ENCODE measurements around the gene CCDC91.
"Not testable (repeated sequence)": the region's sequence is repeated elsewhere in the genome, so short reads cannot be mapped to it uniquely, and the experiment has no call there.

The CCDC91 gene

DNA sequence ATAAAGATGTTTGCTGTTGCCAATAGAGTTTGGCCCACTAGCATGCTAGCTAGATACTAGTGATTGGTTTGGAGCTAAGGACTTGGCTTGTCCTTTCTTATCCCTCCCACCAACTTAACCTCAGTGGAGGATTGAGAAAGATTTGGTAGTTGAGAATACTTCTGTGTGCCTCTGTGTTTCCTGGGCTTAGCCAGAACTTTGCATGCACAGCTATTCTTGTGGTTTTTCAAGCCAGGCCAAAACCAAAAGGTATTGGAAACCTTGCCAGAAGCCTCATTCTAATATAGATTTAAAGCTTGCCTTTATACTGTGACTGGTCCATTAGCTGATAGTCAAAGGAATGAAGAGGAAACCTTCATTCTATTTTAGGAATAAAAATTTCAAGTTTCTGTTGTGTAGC is 188.5 kb downstream of the CCDC91 start:
- DNase-seq = no peak

DNA sequence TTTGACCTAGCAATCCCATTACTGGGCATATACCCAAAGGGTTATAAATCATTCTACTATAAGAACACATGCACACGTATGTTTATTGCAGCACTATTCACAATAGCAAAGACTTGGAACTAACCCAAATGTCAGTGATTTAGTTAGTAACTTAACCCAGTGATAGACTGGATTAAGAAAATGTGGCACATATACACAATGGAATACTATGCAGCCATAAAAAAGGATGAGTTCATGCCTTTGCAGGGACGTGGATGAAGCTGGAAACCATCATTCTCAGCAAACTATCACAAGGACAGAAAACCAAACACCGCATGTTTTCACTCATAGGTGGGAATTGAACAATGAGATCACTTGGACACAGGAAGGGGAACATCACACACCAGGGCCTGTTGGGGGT is 189.5 kb downstream of the CCDC91 start:
- DNase-seq = not testable (repeated sequence)

DNA sequence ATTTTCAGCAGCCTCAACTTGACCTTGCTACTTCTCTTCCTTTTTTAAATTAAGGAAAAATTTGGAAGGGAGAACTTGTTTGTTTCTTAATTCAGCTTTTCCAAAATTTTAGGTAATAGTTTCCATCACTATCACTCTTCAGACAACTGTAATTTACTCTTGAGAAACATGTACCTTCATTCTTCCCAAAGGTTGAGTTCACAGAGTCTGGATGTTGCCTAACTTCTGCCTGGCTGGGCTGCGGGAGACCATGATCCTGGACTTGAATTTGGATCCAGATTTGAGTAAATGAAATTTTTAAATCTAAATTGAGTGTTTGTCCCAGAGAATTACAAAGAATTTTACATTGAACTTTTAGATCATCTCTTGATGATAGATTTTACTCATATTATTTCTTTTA is 193.1 kb downstream of the CCDC91 start:
- DNase-seq = no peak

DNA sequence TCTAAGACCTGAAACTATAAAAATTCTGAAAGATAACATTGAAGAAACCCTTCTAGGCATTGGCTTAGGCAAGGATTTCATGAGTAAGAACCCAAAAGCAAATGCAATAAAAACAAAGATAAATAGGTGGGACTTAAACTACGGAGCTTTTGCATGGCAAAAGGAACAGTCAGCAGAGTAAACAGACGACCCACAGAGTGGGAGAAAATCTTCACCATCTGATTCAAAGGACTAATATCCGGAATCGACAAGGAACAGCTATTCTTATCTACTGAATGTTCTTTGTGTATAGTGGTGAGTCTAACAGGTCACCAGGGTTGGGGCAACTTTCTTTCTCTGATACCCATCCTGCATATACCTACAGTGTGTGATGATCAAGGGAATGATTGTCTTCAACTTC is 198.6 kb downstream of the CCDC91 start:
- no peak for DNase-seq

DNA sequence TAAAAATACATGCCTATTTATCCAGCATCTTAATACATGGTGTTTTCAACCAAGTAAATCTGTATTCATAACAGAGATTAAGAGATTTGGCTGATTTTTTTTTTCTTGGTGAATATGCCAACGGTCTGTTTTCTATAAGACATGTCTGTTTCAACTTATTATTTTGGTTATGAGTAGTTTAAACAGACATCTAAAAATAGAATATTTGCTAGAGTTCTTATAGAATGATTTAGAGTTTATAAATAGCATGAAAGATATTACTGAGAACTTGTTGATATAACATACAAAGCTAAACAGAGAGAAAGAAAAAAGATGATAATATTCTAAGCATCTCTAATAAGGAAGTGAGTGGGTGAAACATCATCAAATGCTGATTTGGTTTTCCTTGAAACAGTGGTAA is 199.9 kb downstream of the CCDC91 start:
- DNase-seq = no peak

DNA sequence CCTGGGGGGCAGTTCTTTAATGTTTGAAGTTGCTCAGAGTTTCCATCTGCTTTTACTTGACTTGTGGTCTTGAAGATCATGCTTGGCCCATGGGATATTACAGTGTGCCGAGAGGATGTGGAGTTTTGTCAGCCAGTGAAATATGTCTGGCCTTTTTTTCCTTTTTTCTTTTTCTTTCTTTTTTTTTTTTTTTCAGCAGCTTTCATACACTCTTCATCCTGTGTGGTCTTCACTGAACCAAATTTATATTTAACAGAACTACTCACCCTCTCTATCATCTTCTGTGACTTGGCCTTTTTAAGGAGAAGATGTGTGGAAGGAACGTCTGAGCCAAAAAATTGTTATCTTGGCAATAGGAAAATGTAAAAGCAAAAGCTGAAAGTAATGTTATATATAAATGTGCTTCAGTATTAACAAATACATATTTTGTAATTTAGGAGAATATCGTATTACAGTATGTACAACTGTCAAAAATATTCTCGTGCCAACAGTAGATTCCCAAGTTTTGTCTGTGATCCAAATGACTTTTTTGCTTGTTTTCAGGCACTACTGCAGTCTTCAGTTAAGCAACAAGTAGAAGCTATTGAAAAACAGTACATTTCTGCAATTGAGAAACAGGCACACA is 200.6 kb downstream of the CCDC91 start:
- DNase-seq = no peak

DNA sequence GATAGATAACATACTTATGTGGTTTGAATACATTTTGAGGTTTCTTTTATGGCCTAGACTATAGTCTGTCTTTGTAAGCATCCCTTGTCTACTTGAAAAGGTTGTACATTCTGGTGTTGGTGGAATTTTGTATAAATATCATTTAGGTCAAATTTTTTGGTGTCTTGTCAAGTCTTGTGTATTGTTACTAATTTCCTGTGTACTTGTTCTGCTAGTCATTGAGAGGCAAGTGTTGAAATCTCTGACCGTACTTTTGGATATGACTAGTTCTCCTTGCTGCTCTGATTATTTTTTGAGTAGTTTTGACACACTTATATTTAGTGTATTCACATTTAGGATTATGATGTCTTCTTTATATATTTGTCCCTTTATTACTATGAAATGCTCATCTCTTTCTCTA is 219.6 kb downstream of the CCDC91 start:
- no peak for DNase-seq

DNA sequence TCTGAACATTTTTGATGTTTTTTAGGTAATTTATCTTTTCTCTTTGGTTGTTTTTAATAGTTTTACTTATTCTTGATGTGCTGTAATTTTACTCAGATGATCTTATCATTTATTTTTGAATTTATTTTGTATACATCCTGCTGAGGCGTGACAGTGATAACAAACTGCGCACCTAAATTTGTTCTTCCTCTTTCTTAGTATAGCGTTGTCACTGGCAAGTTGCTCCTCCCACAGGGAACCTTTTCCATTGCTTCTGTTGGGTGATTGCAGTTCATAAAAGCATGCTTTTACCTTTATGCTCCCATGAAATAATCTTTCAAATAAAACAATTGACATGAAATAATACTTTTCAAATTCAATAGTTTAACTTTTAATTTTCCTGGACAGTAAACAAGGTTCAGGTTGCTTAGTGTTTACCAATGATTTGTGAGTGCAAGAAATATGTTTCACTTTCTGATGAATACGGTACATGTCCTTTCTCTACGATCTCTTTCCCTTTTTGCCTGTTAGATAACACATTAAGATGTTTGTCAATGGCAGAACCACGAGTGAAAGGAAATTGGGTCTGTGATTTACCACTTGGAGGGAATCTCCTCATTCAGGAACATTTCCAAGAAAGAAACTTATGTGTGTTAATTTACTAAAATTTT is 223.3 kb downstream of the CCDC91 start:
- no peak for DNase-seq

- no peak for DNase-seq
Observed at GRCh38 chr12:28415755-28416154, 225.5 kb downstream of the CCDC91 start.

GRCh38 chr12:28421374-28421773 is 231.1 kb downstream of the CCDC91 start:
- no peak for DNase-seq

DNA sequence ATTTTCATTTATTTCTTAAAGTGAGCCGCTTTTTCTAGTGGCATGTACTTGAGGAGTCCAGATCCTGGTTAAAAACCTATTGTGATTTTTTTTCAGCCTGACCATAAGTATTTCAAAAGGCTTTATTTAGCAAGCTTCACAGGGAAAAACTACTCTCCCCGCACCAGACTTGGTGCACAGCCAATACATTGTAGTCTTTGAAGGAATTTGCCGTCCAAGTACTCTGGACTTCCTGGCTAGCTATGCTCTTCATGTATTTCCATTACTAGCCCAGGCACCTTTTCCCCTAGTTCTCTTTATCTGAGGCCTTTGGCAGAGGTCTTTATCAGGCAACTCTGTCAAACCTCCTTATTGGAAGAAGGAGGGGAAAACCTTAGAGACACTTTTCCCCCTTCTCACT is 234.7 kb downstream of the CCDC91 start:
- DNase-seq = no peak

DNA sequence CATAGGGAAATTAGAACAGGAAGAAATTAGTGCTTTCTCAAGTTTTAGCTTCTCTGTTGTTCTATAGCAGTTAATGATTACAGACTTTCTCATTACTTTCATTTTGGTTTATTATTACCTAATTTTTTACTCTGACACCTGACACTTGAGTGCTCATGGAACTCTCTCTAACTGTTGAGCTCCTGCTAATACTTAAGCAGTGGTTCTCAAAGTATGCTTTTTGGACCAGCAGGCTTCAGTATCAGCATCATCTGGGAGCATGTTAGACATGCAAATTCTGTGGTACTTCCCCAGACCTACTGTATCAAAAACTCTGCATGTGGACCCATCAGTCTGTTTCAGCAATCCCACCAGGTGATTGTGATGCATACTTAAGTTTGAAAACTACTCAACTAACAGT is 235.3 kb downstream of the CCDC91 start:
- no peak for DNase-seq

DNA sequence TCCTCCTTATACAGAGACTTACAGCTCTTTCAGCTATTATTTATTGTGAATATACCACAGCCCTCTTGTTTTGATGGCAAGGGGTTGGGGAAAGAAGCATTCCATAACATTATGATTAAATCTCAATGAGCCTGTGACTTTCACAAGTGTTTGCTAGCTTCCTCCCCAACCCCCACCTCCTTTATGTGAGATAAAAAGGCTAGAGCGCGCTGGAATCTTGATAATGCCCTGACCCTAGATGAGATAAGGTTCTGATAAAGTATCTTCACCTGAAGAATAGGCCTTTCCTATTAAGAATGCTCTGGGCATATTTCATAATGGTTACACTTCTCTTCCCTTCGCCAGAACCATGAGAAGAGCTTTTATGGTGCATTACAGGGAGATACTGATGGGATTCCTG is 236.8 kb downstream of the CCDC91 start:
- DNase-seq = no peak

GRCh38 chr12:28440081-28440608 is 249.9 kb downstream of the CCDC91 start:
- no peak for DNase-seq

GRCh38 chr12:28442101-28442500 is 251.8 kb downstream of the CCDC91 start:
- no peak for DNase-seq

GRCh38 chr12:28443337-28443736 is 253.1 kb downstream of the CCDC91 start:
- no peak for DNase-seq

- no peak for DNase-seq
Observed at GRCh38 chr12:28446031-28446430, 255.8 kb downstream of the CCDC91 start.

DNA sequence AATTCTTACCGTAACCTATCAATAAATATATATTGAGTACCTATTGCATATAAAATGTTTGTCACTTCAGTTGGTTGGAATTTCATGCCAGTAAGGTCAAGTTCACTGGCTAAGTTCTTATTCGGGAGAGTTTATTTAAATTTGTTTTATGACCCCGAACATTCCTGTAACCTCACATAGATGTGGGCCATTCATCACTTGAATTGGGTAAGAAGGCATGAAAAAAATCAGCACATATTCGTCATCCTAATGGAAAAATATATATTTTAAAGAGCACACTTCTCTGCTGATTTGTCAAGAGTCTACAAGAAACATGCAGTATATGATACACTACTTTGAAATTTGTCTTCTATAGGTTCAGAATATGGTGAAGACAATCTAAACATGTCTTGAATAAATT is 263.4 kb downstream of the CCDC91 start:
- DNase-seq = no peak

GRCh38 chr12:28456934-28457710 is 266.9 kb downstream of the CCDC91 start:
- no peak for DNase-seq

DNA sequence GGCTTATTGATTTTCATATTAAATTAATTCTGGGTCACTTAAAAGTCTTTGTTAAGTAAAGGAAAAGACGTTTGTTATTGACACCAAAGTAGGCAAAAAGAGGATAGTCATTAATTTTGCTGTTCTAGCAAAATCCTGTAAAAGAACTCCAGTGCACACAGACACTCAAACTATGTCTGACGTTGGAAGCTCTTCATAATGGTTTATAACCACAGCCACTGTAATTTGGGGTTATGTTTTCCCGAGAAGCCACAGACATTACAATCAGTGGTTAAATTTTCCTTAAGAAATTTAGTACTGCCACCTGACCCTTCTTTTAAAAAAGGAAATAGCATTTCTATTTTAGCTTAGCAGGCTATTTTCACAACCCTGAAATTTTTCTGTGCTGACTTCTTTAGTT is 267.5 kb downstream of the CCDC91 start:
- DNase-seq = no peak

GRCh38 chr12:28459481-28459880 is 269.2 kb downstream of the CCDC91 start:
- DNase-seq = no peak

- DNase-seq = no peak
Observed at GRCh38 chr12:28460420-28461130, 270.3 kb downstream of the CCDC91 start.

DNA sequence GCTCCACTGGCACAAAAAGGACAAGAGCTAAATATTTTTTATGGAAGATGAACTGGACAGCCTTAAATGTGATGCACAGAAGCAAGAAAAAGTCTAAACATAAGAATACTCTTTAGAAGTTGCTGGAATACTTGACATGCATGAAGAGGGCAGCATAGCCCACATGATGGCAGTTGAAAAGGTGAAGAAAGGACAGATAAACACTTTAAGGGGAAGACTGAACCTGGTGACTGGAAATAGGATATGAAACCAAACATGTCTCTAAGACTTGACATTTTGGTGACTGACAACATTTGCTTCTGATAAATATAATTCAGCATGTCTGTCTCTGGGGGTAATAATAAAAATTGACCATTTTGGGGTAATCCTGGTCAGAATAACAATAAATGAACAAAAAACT is 273.1 kb downstream of the CCDC91 start:
- no peak for DNase-seq
